ENCODE measurements around the gene TMEM203. TPM values are rescaled to one million over a fixed set of nuclear protein-coding genes. Genes with fewer than 3 reads are reported as not detected.

TMEM203 gene
- total and polyA plus RNA-seq, 2 of the 13 experiments (the other 11 are each of a cell fraction or from before 2014, with no cell fraction given), result 23.4 to 36.7 TPM

DNA sequence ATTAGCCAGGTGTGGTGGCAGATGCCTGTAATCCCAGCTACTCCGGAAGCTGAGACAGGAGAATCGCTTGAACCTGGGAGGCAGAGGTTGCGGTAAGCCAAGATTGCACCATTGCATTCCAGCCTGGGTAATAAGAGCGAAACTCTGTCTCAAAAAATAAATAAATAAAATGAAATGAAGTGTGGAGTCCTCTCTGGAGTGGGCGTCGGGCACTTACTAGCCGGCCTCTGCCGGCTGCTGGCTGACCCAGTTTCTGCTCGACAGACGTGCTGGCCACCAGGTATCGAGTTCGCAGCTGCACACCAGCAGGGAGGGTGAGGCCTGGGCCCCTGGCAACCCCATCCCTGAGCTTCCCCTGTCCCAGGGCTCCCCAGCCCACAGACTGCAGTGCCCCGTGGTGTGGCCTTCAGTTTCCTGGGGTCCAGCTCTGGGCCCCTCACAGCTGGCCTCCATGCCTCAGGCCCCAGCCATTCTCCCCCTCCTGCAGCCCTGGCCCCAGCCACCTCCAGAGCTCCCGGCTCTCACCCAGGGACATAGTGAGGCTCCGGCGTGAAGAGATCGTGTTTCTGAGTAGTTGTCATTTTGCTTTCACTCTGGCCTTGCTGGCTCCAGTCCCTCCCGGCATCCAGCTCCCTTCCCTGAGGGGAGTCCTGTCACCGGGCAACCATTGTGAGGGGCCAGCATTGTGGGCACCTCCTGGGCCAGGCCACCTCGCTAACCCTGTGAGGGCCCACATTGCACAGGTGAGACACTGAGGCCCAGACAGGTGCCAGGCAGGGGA lies 41.9 kb upstream of the TMEM203 start (continued):
- no peak for TF ChIP-seq YEATS4 (CRISPR knock-in tag; IDR thresholded peaks at IDR 0.05; ENCODE audit: borderline replicate concordance)
- TF ChIP-seq HNRNPUL1 (IDR thresholded peaks at IDR 0.05; ENCODE audit: low read depth, low read length), result no peak
- no peak for TF ChIP-seq NFIC (IDR thresholded peaks at IDR 0.05; ENCODE audit: low read length)
- no peak for TF ChIP-seq NCOA1 (CRISPR knock-in tag; IDR thresholded peaks at IDR 0.05)
- no peak for TF ChIP-seq ZBTB1 (CRISPR knock-in tag; IDR thresholded peaks at IDR 0.05; ENCODE audit: borderline replicate concordance)
- TF ChIP-seq ZNF543 (CRISPR knock-in tag; IDR thresholded peaks at IDR 0.05), result no peak
- no peak for TF ChIP-seq SMAD1 (CRISPR knock-in tag; IDR thresholded peaks at IDR 0.05; ENCODE audit: borderline replicate concordance, low read depth)
- TF ChIP-seq, protein P1, sequence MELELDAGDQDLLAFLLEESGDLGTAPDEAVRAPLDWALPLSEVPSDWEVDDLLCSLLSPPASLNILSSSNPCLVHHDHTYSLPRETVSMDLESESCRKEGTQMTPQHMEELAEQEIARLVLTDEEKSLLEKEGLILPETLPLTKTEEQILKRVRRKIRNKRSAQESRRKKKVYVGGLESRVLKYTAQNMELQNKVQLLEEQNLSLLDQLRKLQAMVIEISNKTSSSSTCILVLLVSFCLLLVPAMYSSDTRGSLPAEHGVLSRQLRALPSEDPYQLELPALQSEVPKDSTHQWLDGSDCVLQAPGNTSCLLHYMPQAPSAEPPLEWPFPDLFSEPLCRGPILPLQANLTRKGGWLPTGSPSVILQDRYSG (CRISPR knock-in tag; IDR thresholded peaks at IDR 0.05), result no peak
- TF ChIP-seq, protein P2, sequence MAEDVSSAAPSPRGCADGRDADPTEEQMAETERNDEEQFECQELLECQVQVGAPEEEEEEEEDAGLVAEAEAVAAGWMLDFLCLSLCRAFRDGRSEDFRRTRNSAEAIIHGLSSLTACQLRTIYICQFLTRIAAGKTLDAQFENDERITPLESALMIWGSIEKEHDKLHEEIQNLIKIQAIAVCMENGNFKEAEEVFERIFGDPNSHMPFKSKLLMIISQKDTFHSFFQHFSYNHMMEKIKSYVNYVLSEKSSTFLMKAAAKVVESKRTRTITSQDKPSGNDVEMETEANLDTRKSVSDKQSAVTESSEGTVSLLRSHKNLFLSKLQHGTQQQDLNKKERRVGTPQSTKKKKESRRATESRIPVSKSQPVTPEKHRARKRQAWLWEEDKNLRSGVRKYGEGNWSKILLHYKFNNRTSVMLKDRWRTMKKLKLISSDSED (CRISPR knock-in tag; IDR thresholded peaks at IDR 0.05), result no peak
- no peak for TF ChIP-seq SMYD3 (CRISPR knock-in tag; IDR thresholded peaks at IDR 0.05)
- no peak for TF ChIP-seq KDM2A (CRISPR knock-in tag; IDR thresholded peaks at IDR 0.05; ENCODE audit: borderline replicate concordance, low read depth)
- TF ChIP-seq ZMYM2 (CRISPR knock-in tag; IDR thresholded peaks at IDR 0.05), result no peak
- no peak for TF ChIP-seq SIN3B (IDR thresholded peaks at IDR 0.05; ENCODE audit: low read length)
- no peak for TF ChIP-seq HNRNPLL (IDR thresholded peaks at IDR 0.05; ENCODE audit: low read depth, low read length, poor library complexity, severe bottlenecking)
- no peak for TF ChIP-seq ZC3H13 (CRISPR knock-in tag; IDR thresholded peaks at IDR 0.05)
- TF ChIP-seq SMAD3 (CRISPR knock-in tag; IDR thresholded peaks at IDR 0.05), result no peak
- no peak for TF ChIP-seq ZNF33A (CRISPR knock-in tag; IDR thresholded peaks at IDR 0.05; ENCODE audit: borderline replicate concordance)
- no peak for TF ChIP-seq ZNF777 (CRISPR knock-in tag; IDR thresholded peaks at IDR 0.05)
- TF ChIP-seq NFYB (CRISPR knock-in tag; IDR thresholded peaks at IDR 0.05), result no peak
- peak; percentile 43; the same call in 1 of the 2 replicates for TF ChIP-seq ETV5 (CRISPR knock-in tag; IDR thresholded peaks at IDR 0.05; ENCODE audit: borderline replicate concordance)
- TF ChIP-seq ARNT (IDR thresholded peaks at IDR 0.05), result no peak
- TF ChIP-seq GATAD1 (CRISPR knock-in tag; IDR thresholded peaks at IDR 0.05), result no peak
- TF ChIP-seq, protein P3, sequence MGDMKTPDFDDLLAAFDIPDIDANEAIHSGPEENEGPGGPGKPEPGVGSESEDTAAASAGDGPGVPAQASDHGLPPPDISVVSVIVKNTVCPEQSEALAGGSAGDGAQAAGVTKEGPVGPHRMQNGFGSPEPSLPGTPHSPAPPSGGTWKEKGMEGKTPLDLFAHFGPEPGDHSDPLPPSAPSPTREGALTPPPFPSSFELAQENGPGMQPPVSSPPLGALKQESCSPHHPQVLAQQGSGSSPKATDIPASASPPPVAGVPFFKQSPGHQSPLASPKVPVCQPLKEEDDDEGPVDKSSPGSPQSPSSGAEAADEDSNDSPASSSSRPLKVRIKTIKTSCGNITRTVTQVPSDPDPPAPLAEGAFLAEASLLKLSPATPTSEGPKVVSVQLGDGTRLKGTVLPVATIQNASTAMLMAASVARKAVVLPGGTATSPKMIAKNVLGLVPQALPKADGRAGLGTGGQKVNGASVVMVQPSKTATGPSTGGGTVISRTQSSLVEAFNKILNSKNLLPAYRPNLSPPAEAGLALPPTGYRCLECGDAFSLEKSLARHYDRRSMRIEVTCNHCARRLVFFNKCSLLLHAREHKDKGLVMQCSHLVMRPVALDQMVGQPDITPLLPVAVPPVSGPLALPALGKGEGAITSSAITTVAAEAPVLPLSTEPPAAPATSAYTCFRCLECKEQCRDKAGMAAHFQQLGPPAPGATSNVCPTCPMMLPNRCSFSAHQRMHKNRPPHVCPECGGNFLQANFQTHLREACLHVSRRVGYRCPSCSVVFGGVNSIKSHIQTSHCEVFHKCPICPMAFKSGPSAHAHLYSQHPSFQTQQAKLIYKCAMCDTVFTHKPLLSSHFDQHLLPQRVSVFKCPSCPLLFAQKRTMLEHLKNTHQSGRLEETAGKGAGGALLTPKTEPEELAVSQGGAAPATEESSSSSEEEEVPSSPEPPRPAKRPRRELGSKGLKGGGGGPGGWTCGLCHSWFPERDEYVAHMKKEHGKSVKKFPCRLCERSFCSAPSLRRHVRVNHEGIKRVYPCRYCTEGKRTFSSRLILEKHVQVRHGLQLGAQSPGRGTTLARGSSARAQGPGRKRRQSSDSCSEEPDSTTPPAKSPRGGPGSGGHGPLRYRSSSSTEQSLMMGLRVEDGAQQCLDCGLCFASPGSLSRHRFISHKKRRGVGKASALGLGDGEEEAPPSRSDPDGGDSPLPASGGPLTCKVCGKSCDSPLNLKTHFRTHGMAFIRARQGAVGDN (CRISPR knock-in tag; IDR thresholded peaks at IDR 0.05), result peak; percentile 59
- TF ChIP-seq NFRKB (IDR thresholded peaks at IDR 0.05), result no peak
- TF ChIP-seq ZNF446 (CRISPR knock-in tag; IDR thresholded peaks at IDR 0.05), result peak; percentile 34; the same call in 1 of the 2 replicates
